AG10803 (cell line): ENCODE results near the gene NPHP4.

Source experiments
- DNase-seq: peaks from one replicate; pipeline ENCODE4 v3.0.0; 2010; ENCODE audit warnings: low read depth
- H3K4me3 ChIP-seq: 2 replicates; pipeline ENCODE4 v1.5.1; 2011; ENCODE audit warnings: mild to moderate bottlenecking, low read length, control low read depth
- CTCF ChIP-seq: conservative IDR thresholded peaks from 2 replicates; pipeline ENCODE4 v1.5.1; 2011; ENCODE audit warnings: mild to moderate bottlenecking, low read length, control low read depth, inconsistent platforms

NPHP4 gene

GRCh38 chr1:5849550-5849949, 142.7 kb downstream of the NPHP4 start:
- no peak for TF ChIP-seq CTCF
- DNase-seq, result no peak
- H3K4me3 ChIP-seq, result no peak overlapping the region

GRCh38 chr1:5847013-5847659, 145.1 kb downstream of the NPHP4 start:
- H3K4me3 ChIP-seq, result no peak overlapping the region
- peak; percentile 13 for DNase-seq
- TF ChIP-seq CTCF, result no peak

DNA sequence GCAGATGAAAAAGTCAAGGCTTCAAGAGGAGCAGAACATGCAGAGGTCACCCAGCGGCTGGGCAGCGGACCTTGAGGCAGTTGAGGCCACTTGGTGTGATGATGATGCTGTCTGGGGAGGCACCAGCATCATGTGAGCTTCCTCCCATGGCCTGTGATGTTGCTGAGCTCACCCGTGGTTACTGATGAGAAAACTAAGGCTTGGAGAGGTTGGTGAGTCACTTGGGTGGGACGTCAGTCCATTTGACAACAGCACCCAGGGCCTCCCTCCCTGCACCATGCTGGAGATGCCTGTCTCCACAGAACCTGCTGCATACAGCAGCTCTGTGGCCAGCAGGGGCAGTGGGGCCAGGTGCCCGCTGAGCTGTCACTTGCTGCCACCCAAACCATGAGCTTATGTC, 146.8 kb downstream of the NPHP4 start:
- no peak overlapping the region for H3K4me3 ChIP-seq
- TF ChIP-seq CTCF, result no peak
- DNase-seq, result no peak

DNA sequence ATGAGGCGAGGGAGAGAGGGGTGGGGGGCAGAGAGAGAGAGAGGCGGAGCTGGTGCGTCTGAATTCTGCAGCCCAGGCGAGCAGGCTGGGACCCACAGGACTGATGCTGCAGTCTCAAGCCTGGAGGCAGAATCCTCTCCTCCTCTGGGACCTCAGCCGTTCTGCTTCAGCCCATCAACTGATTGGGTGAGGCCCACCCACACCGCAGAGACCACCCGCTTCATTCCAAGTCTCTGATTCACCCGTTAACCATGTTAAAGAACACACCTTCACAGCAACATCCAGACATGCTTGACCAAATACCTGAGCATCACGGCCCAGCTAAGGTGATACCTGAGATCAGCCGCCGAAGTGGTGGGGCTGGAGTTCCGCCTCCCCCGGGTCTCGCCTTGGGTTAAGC, 147.8 kb downstream of the NPHP4 start:
- DNase-seq, result no peak
- H3K4me3 ChIP-seq, result no peak overlapping the region
- TF ChIP-seq CTCF, result no peak

- H3K4me3 ChIP-seq, result no peak overlapping the region
- no peak for TF ChIP-seq CTCF
- no peak for DNase-seq
Measured at GRCh38 chr1:5843521-5844096, 148.6 kb downstream of the NPHP4 start.

DNA sequence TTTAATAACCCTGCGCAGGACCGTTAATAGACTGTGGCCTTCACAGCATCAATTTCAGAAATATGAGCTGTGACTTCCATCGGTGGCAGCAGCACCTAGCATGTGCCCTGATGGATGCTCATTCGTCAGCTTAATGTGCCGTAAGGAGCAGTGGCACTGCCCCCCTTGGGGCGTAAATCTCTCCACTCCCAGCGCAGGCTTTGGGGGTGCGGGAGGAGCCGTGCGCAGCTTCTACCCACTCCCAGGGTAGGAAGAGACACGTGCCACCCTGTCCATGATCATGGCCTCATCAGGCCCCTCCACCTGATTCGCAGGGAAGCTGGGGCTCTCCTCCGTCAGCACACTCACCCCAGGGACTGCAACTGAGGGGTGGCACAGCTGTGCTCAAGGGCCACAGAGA, 149.5 kb downstream of the NPHP4 start:
- DNase-seq, result no peak
- no peak overlapping the region for H3K4me3 ChIP-seq
- no peak for TF ChIP-seq CTCF

GRCh38 chr1:5840551-5841001, 151.6 kb downstream of the NPHP4 start:
- no peak for DNase-seq
- no peak for TF ChIP-seq CTCF

More at GRCh38 chr1:5840551-5841001, 151.6 kb downstream of the NPHP4 start:
- no peak overlapping the region for H3K4me3 ChIP-seq
